ENCODE results near the gene SURF4. TPM values are rescaled to one million over a fixed set of nuclear protein-coding genes. Genes with fewer than 3 reads are reported as not detected.

Gene SURF4
- total RNA-seq, 4 donors from 2014 or later, result 104 to 176 (median 139) TPM

Small RNA genes lying within 50 kb of the gene (small RNA-seq; reads per million reads assigned to genes)
- 0.49 reads per million for gene RF00019
- gene SNORD24, result not detected
- gene SNORD36A, result not detected
- gene SNORD36B, result not detected
- gene SNORD36C, result not detected

Other genes starting within 250 kb of the SURF4 start
- gene GBGT1, start 212.1 kb downstream of the SURF4 start, total RNA-seq, result 10 to 100 TPM; 10.6 to 32.3 (median 20.5) TPM
- gene OBP2B, start 166.8 kb downstream of the SURF4 start, total RNA-seq, result not detected
- 1 to 10 TPM in 3 of 4 donors, under 1 TPM in 1; 0.85 to 3.2 (median 1.6) TPM for gene ABO, start 100.9 kb downstream of the SURF4 start, total RNA-seq
- 10 to 100 TPM in 2 of 4 donors, 1 to 10 TPM in 2; 7.6 to 27.5 (median 10.4) TPM for gene SURF6, start 39.9 kb downstream of the SURF4 start, total RNA-seq
- 10 to 100 TPM; 15.9 to 31.3 (median 20.3) TPM for gene MED22, start 27.9 kb downstream of the SURF4 start, total RNA-seq
- gene RPL7A, start 27.8 kb downstream of the SURF4 start, total RNA-seq, result 1,000 to 10,000 TPM; 1,241 to 1,737 (median 1,633) TPM
- 10 to 100 TPM; 42.7 to 62.5 (median 59.4) TPM for gene SURF1, start 19.6 kb downstream of the SURF4 start, total RNA-seq
- 10 to 100 TPM in 2 of 4 donors, 1 to 10 TPM in 2; 6.6 to 20.1 (median 11.3) TPM for gene SURF2, start 19.5 kb downstream of the SURF4 start, total RNA-seq
- gene STKLD1, start 306 bp upstream of the SURF4 start, total RNA-seq, result under 1 TPM in 2 of 4 donors, not detected in 2; 0.44 to 0.68 TPM
- gene REXO4, start 42.0 kb upstream of the SURF4 start, total RNA-seq, result 10 to 100 TPM; 11.6 to 17.0 (median 16.6) TPM
- gene ADAMTS13, start 46.3 kb upstream of the SURF4 start, total RNA-seq, result 1 to 10 TPM in 3 of 4 donors, not detected in 1; 1.9 to 2.2 (median 2.0) TPM
- 1 to 10 TPM; 2.5 to 5.3 (median 3.4) TPM for gene CACFD1, start 83.9 kb upstream of the SURF4 start, total RNA-seq
- 1 to 10 TPM; 1.0 to 5.1 (median 3.0) TPM for gene SLC2A6, start 103.0 kb upstream of the SURF4 start, total RNA-seq
- gene MYMK, start 148.9 kb upstream of the SURF4 start, total RNA-seq, result not detected
- under 1 TPM; 0.34 to 0.75 (median 0.57) TPM for gene ADAMTSL2, start 158.6 kb upstream of the SURF4 start, total RNA-seq
- not detected for gene FAM163B, start 233.3 kb upstream of the SURF4 start, total RNA-seq